Activated CD8-positive, alpha-beta T cell treated with anti-CD3 and anti-CD28 coated beads for 36 hours (primary cell): ENCODE results near the gene STYXL2. TPM values are rescaled to one million over a fixed set of nuclear protein-coding genes. Genes with fewer than 3 reads are reported as not detected.

ENCODE experiments used
- ATAC-seq: fragments of 200-7000 bp; cut with Tn5 transposase; one replicate; pipeline ENCODE4 v1.10.0; 2021; ENCODE audit warnings: mild to moderate bottlenecking, moderate library complexity
- CTCF ChIA-PET: fragments of 350-600 bp; sonication (Branson Sonifier 250); formaldehyde crosslinking; loops from one replicate; lab custom pipeline; 2021; ENCODE audit warnings: antibody characterized with exemption; lab: Charles Lee
- POLR2A ChIA-PET: fragments of 350-600 bp; sonication (Branson Sonifier 250); formaldehyde crosslinking; loops from one replicate; lab custom pipeline; 2021; ENCODE audit warnings: antibody characterized with exemption; lab: Charles Lee
- DNase-seq: peaks from one replicate; pipeline ENCODE4 v3.0.0-alpha.2; 2020
- H3K27ac Mint-ChIP-seq: one replicate; pipeline ENCODE4 v1.8.0; 2021; ENCODE audit warnings: mild to moderate bottlenecking, mixed read lengths
- H3K27me3 Mint-ChIP-seq: one replicate; pipeline ENCODE4 v1.8.0; 2021; ENCODE audit warnings: mixed read lengths
- H3K36me3 Mint-ChIP-seq: one replicate; pipeline ENCODE4 v1.8.0; 2021; ENCODE audit warnings: low read depth, mixed read lengths
- H3K4me1 Mint-ChIP-seq: one replicate; pipeline ENCODE4 v1.8.0; 2021; ENCODE audit warnings: low read depth, mixed read lengths
- H3K4me3 Mint-ChIP-seq: one replicate; pipeline ENCODE4 v1.8.0; 2021; ENCODE audit warnings: mild to moderate bottlenecking, moderate library complexity, mixed read lengths
- H3K9me3 Mint-ChIP-seq: one replicate; pipeline ENCODE4 v1.8.0; 2021; ENCODE audit warnings: mixed read lengths
- intact Hi-C: fragments of 100-400 bp; cut with micrococcal nuclease; formaldehyde crosslinking; loops from one replicate; pipeline ENCODE4 v1.10.0; 2022
- total RNA-seq, 2 experiments: library from RNA; stranded (reverse); gene quantifications; one replicate each; pipeline ENCODE4 v1.2.3, GENCODE V29; 2021
- TF ChIP-seq, protein P1 (sequence below): fragments of 200-600 bp; IDR thresholded peaks from one replicate; pipeline ENCODE4 v1.8.0; 2022; ENCODE audit warnings: antibody characterized with exemption, mild to moderate bottlenecking

Gene STYXL2
- total RNA-seq, 2 experiments from 2014 or later: not detected

DNA sequence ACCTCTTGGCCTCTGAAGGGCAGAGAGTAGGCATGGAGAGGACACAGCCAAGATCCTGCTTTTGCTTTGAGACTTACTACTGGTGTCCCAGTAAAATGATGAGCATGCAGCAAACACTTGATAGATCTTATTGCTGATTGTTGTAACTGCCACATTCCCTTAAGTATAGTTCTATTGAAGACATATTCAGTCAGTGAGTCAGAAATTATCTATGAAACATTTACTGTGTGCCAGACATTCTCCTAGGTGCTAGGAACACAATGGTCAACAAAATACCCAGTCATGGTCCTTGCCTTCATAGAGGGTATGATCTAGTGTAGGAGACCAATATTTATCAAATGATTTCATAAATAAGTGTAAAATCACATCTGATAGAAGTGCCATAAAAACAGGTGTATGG lies 13.6 kb downstream of the STYXL2 start:
- ChIA-PET CTCF (interaction anchor here (2.5 kb wide), 1 partner anchor 16 kb away, joined by 7 read pairs; no protein-coding TSS in a partner anchor), POLR2A (interaction anchor here (1.4 kb wide), 2 partner anchors 10 to 113 kb away, joined by 3 to 4 read pairs; partner anchors contain the start of gene POU2F1)
- Mint-ChIP-seq H3K4me3 (no peak overlapping the region), H3K9me3 (peaks cover 7% of the 10 kb centered on the region), H3K4me1 (peaks cover 51% of the 10 kb centered on the region), H3K27ac (no peak overlapping the region), H3K36me3 (no peaks in the 10 kb centered on the region), H3K27me3 (no peaks in the 10 kb centered on the region)
- DNase-seq (no peak), ATAC-seq (no peak)
- TF ChIP-seq, protein P1, sequence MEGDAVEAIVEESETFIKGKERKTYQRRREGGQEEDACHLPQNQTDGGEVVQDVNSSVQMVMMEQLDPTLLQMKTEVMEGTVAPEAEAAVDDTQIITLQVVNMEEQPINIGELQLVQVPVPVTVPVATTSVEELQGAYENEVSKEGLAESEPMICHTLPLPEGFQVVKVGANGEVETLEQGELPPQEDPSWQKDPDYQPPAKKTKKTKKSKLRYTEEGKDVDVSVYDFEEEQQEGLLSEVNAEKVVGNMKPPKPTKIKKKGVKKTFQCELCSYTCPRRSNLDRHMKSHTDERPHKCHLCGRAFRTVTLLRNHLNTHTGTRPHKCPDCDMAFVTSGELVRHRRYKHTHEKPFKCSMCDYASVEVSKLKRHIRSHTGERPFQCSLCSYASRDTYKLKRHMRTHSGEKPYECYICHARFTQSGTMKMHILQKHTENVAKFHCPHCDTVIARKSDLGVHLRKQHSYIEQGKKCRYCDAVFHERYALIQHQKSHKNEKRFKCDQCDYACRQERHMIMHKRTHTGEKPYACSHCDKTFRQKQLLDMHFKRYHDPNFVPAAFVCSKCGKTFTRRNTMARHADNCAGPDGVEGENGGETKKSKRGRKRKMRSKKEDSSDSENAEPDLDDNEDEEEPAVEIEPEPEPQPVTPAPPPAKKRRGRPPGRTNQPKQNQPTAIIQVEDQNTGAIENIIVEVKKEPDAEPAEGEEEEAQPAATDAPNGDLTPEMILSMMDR: no peak
- intact Hi-C loops: no loop called here

DNA sequence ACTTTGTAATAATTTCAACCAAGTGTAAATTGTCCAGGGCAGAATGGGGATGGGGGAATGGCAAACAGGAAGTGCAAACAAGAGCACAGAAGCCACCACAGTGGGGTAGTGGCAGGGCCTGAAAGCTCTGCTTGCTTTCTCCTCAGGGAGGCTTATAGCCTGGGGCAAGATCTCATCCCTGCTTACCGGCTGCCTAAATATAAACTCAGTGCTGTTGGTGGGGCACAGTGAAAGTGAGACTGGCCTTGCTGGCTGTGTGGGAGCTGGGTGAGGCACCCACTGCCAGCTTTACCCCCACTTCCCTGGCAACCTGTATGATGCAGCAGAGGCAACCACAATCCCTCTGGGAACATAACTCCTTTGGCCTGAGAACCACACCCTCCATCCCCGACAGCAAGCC lies 15.2 kb downstream of the STYXL2 start:
- Mint-ChIP-seq H3K4me1 (peaks cover 39% of the 10 kb centered on the region), H3K36me3 (no peaks in the 10 kb centered on the region), H3K27ac (peak overlapping the region; percentile 44), H3K27me3 (no peaks in the 10 kb centered on the region), H3K4me3 (no peak overlapping the region), H3K9me3 (peaks cover 7% of the 10 kb centered on the region)
- TF ChIP-seq, protein P1: no peak
- ATAC-seq (no peak), DNase-seq (no peak)
- POLR2A ChIA-PET: interaction anchor here (1.4 kb wide), 1 partner anchor 8 kb away, joined by 3 read pairs; no protein-coding TSS in a partner anchor
- CTCF ChIA-PET: interaction anchor here (0.8 to 2.9 kb wide), 5 partner anchors 9 to 111 kb away, joined by 3 to 14 read pairs (median 4); partner anchors contain the start of gene POU2F1
- intact Hi-C loops: no loop called here

DNA sequence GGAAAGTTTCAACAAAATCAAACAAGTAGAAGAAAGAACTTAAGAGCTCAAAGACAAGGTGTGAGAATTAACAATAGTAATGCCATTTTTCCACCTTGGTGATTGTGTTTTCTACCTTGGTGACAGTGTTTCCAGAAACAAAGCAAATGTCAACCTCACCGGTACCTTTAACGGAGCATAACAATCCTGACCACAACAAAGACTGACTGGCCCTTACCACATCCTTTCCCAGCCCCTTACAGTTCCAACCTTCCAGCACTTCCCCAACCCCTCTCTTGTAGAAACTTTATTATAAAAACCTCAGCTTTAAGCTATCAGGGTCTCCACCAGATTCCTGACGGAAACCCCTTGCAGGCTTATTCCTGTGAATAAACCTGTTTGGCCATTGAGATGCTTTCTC lies 16.7 kb downstream of the STYXL2 start:
- ChIA-PET POLR2A (interaction anchor here (0.7 kb wide), 1 partner anchor 66 kb away, joined by 3 read pairs; no protein-coding TSS in a partner anchor), CTCF (interaction anchor here (0.9 to 2.9 kb wide), 5 partner anchors 14 to 109 kb away, joined by 3 to 14 read pairs (median 3); no protein-coding TSS in a partner anchor)
- Mint-ChIP-seq H3K27ac (peak overlapping the region; percentile 55), H3K4me1 (peaks cover 25% of the 10 kb centered on the region), H3K9me3 (peaks cover 7% of the 10 kb centered on the region), H3K36me3 (no peaks in the 10 kb centered on the region), H3K4me3 (no peak overlapping the region), H3K27me3 (no peaks in the 10 kb centered on the region)
- intact Hi-C loops: no loop called here
- DNase-seq: peak; percentile 59
- ATAC-seq: peak; percentile 75
- TF ChIP-seq, protein P1: no peak

DNA sequence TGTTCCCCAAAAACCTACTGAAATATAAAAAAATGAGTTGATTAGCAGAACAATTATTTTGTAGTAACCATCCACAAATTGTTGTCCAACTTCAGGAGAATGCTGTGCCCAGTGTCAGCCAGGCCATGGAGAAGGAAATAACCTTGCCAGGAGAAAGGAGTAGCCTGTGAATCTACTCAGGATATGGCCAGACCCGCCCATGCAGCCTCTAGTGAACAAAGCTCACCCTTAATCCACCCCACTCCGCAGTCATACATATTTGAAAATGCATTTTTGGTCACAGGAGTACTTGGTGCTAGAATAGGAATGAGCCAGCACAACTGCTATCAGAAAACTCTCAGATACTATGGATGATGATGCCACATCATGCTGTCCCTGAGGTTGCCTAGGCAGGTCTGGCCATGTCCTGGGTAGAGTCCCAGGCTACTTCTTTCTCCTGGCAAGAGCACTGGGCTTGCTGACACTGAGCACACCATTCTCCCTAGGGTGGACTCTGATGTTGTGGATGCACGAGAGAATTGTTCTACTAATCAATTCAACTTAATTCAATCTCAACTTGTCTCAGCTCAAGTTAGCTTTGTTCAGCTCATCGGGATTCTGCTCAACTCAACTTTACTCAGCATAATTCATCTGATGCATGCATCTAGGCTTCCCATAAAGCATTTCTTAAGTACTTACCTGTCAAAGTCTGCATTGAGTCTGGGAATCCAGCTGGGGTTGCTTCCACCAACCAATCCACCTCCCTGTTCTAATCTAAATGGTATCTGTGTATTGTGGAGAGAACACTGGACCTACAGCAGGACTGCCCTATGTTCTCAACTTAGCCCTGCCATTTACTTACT lies 18.2 kb downstream of the STYXL2 start:
- H3K9me3 Mint-ChIP-seq: peaks cover 7% of the 10 kb centered on the region
- intact Hi-C loops: no loop called here
- ATAC-seq: no peak
- no peaks in the 10 kb centered on the region for H3K36me3 Mint-ChIP-seq
- POLR2A ChIA-PET: no interaction called here
- CTCF ChIA-PET: interaction anchor here (1.1 to 1.4 kb wide), 2 partner anchors 45 to 53 kb away, joined by 4 read pairs; no protein-coding TSS in a partner anchor
- no peak overlapping the region for H3K4me3 Mint-ChIP-seq
- DNase-seq: no peak
- no peak overlapping the region for H3K27ac Mint-ChIP-seq
- no peaks in the 10 kb centered on the region for H3K27me3 Mint-ChIP-seq
- peaks cover 23% of the 10 kb centered on the region for H3K4me1 Mint-ChIP-seq
- TF ChIP-seq, protein P1: no peak

DNA sequence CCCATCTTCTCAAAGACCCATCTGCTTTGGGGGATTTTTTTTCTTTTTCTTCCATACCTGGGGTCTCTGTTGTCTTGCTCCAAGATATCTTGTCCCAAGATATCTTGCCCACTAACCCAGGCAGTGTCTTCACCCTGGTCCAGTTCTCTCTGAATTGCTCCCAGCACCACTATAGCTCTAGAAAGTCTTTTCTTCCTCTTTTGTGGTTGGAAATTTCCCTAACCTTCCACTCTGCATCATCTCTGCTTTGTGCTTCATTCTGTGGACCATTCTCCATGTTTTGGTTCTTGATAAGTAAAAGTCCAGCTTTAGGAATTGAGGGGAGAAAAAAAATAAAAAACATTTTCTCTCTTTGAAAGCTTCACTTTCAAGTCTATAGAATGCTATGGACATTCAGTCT lies 20.9 kb downstream of the STYXL2 start:
- peaks cover 11% of the 10 kb centered on the region for H3K4me1 Mint-ChIP-seq
- no peak for DNase-seq
- H3K27ac Mint-ChIP-seq: no peak overlapping the region
- peaks cover 7% of the 10 kb centered on the region for H3K9me3 Mint-ChIP-seq
- ChIA-PET CTCF (interaction anchor here (1.3 kb wide), 1 partner anchor 55 kb away, joined by 3 read pairs; no protein-coding TSS in a partner anchor), POLR2A (no interaction called here)
- H3K36me3 Mint-ChIP-seq: no peaks in the 10 kb centered on the region
- intact Hi-C loops: no loop called here
- no peak for ATAC-seq
- peaks cover 2% of the 10 kb centered on the region for H3K27me3 Mint-ChIP-seq
- TF ChIP-seq, protein P1: no peak
- no peak overlapping the region for H3K4me3 Mint-ChIP-seq
